GM12891 (cell line): Measurements from ENCODE around the gene ITPKA.

Experiments used
- POLR2A ChIP-seq: IDR thresholded peaks from 2 replicates; pipeline ENCODE4 v1.6.1; 2011; ENCODE audit warnings: low read depth, low read length, control low read depth
- SPI1 ChIP-seq: IDR thresholded peaks from 2 replicates; pipeline ENCODE4 v1.6.1; 2011; ENCODE audit warnings: low read depth, low read length, control low read depth

DNA sequence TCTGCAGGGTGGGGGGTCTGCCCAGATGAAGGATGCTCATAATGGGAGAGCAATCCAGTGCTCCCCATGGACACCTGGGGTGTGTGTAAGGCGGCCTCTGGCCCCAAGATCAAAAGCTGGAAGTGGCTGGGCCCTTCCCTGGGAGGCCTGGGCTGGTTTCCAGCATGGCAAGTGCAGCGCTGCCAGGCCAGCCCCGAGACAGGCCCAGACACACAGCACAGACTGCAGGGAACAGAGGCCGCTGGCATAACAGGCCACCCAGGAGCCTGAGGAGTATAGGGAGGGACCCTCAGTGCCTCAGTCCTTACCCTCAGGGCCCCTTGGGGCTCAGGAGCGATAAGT, 10.0 kb downstream of the ITPKA start:
- no peak for TF ChIP-seq POLR2A
- TF ChIP-seq SPI1: no peak
